ENCODE data around the gene SKAP1.
"Not testable (repeated sequence)": the region's sequence is repeated elsewhere in the genome, so short reads cannot be mapped to it uniquely, and the experiment has no call there.

Gene SKAP1

GRCh38 chr17:48278760-48279491 is 151.1 kb downstream of the SKAP1 start:
- DNase-seq: no peak

DNA sequence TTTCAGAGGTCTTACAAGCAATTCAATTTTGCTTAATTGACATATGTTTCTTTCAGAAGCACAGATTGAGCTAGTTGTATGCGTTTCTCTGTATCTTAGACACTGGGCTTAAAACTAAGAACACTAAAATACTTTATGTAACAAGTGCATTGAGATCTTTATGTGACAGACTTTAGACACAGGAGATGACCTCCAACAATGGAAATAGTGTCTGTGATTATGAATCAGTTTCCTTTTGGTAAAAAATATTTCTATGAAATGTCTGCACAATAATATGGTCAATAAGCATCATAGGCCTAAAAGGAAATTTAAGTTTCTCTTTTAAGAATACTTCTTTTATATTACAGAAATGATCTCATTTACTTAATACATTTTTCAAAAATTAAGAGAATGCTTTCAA is 153.2 kb downstream of the SKAP1 start:
- DNase-seq: no peak

DNA sequence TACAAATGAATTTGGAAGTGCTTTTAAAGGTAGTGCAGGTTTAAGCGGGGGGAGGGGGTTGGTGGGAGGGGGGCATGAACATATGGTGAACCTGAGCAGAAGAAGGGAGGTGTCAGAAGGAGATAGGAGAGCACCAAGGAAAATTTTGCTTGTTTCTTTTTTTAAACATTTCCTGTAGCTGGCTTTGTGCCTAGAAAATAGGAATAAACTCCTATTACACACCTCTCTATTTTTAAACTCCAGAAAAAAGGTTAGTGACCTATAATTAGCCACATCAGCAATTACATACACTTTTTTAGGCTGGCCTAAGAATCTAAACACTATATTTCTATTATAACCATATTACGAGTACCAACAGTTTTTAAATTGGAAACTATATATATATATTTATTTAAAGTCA is 159.1 kb downstream of the SKAP1 start:
- DNase-seq: no peak

- DNase-seq: no peak
Observed at GRCh38 chr17:48269209-48269608, 160.8 kb downstream of the SKAP1 start.

- no peak for DNase-seq
Observed at GRCh38 chr17:48263731-48264035, 166.3 kb downstream of the SKAP1 start.

DNA sequence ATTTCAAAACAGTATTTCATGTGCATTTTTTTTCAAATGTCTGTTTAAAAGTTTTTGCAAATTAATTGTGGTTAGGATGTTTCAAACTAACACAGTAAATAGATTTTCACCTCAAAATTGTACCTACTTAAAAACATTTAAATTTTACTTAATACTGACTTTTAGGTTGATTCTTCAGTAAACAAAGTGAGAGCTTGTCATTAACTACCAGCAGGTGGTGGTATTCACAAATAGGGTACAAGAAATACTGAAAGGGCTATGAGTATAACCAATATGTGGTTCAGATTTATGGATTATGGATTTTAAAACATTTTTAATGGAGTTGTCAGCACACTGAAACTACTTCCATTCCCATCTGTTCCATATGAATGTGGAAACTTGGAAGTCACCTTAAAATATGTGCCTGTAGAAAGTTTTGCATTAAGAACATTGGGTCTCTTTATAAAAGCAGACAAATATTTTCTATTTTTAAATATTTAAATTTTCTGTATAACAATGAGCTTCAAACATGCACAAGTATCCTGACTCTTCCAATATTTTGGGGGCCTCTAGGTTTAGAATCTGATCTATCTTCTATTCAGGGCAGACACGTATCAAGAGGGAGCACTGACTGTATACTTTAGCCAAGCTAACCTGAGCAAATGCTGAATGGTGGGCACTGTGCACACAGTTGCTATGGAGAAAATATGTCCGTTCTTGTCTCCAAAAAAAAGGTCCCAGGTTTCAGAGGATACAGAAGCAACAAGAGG is 166.9 kb downstream of the SKAP1 start:
- DNase-seq: no peak

DNA sequence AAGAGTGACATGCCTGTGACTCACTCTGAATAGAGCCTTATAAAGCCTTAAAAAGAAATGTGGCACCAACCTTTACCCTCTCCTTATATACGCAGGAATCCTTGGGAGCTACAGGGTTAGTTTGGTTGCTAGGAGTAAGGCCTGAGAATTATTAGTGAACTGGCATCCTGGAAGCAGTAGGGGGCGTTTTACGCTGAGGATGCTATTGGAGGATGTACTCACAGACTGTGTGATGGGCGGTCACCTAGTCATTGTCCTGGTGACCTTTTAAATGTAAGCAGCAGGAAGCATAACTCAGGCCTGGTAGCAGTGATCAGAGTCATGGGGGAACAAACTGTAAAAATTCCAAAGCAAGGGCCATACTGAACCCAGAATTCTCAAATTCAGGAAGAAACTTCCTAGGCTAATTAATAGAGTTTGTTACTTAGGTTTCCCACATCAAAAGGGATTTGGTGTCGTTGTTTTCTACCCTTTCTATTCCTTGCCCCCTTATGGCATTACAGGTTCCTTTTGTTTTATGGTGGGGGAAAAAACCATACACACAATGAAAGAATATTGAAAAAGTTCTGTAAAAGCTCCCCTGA is 168.6 kb downstream of the SKAP1 start:
- no peak for DNase-seq

- DNase-seq: no peak
Observed at GRCh38 chr17:48259694-48260291, 170.2 kb downstream of the SKAP1 start.

DNA sequence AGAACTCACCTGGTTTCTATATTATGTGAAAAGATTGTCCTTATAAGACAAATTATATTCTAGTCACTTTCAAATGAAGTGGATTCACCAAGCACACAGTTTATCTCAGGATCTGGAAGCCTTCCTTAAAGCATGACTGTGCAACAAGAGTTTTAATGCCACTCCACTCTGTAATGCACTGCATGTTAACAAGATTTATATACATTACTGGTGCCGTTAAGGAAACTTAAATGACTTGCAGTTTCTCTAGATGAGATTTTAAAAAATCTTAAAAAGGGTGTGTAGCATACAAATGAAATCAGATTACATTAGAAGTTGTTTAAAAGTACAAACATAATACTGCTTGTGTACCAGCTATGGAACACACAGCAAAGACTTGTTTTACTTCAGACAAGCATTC is 171.7 kb downstream of the SKAP1 start:
- DNase-seq: no peak

- DNase-seq: no peak
Observed at GRCh38 chr17:48255759-48256158, 174.3 kb downstream of the SKAP1 start.

GRCh38 chr17:48254896-48255295 is 175.1 kb downstream of the SKAP1 start:
- DNase-seq: no peak

- DNase-seq: no peak
Observed at GRCh38 chr17:48253975-48254374, 176.0 kb downstream of the SKAP1 start.

DNA sequence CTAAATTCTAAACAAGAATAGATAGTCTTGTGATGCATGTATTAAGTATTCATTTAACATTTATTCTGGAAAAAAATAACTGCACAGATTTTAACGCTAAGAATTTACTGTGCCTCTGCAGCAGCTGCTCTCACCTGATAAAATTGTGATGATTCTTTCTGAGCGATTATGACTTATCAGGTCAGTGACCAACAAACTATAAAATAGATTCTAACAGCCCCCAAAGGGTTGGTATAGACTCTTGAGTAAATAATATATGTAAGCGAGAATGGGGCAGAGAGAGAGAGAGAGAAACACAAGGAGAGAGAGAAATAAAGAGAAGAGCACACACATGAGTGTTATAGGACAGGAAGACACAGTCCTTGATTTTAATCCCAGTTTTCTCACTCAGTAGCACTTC is 178.1 kb downstream of the SKAP1 start:
- no peak for DNase-seq

DNA sequence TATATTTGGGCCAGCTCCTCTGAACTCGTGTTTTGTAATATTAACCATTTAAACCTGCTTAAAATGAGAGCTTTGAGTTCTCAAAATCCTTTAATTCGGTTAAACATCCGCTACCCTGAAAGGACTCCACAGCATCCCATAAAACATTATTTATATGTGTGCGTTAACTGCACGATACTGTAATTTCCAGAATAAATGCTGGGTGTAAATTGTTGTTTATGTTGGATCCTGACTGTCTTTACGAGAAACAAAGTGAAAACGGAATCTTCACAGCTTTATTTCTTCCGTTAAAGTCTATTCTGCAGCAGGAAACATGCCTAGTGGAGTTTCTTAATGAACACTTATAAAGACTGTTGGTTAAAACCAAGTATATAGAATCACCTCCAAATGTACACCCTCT is 179.1 kb downstream of the SKAP1 start:
- DNase-seq: no peak

DNA sequence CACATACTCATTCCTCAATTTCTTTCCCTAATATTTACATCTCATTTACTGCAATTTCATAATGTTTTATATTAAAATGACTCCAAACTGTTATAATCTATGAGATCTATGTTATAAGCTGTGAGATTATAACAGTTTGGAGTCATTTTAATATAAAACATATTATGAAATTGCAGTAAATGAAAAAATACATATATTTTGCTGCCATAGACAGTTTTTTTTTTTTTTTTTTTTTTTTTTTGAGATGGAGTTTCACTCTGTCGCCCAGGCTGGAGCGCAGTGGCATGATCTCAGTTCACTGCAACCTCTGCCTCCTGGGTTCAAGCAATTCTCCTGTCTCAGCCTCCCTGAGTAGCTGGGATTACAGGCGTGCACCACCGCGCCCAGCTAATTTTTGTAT is 180.0 kb downstream of the SKAP1 start:
- DNase-seq: not testable (repeated sequence)

GRCh38 chr17:48247603-48248002 is 182.4 kb downstream of the SKAP1 start:
- DNase-seq: no peak

DNA sequence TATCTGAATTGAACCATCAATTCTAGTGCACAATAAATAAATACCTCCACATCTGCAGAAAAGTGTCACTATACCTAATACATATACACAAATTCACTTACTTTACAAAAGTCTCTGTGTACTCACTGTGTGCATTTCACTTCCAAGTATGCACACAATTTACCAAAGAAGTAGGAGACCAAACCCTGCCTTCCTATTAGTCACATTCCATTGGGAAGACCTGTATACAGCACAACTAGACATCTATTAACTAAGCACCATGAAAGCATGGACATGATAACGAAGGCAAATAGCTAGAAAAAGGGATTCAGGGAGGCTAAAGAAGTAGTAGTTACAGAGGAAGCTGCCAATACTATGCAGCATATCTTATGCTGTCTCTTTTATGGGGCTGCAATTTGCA is 183.0 kb downstream of the SKAP1 start:
- DNase-seq: no peak

- DNase-seq: no peak
Observed at GRCh38 chr17:48246612-48247011, 183.4 kb downstream of the SKAP1 start.

DNA sequence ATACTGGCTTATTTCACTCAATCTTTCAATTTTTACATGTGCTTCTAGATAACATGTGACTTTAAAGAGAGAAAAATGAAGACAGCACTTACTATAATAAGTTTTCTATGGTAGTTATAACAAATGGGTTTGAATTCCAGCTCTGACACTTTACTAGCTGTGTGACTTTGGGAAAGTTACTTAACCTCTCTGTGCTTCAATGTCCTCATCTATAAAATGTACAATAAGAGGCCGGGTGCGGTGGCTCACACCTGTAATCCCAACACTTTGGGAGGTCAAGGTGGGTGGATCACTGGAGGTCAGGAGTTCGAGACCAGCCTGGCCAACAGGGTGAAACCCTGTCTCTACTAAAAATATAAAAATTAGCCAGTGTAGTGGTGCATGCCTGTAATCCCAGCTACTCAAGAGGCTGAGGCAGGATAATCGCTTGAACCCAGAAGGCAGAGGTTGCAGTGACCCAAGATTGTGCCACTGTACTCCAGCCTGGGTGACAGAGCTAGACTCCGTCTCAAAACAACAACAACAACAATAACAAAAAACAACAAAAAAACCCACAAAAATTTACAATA is 184.5 kb downstream of the SKAP1 start:
- not testable (repeated sequence) for DNase-seq

DNA sequence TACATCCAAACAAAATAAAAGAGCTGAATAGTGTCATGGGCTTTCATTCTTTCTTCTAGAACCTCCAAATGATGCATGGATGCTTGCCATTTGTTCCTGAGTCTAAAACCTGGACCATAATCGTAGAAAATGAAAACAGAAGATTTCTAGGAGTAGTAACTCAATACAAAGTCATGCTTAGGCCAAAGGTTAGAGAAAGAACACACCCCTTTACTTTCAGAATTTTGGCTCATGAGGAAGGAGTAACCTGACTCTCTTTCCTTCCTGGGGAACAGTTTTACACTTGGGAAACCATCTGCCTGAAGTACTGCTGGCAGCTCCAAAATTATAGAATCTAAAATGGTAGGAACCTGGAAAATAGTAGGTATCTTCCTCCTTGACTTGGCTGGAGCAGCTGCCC is 185.2 kb downstream of the SKAP1 start:
- DNase-seq: no peak

DNA sequence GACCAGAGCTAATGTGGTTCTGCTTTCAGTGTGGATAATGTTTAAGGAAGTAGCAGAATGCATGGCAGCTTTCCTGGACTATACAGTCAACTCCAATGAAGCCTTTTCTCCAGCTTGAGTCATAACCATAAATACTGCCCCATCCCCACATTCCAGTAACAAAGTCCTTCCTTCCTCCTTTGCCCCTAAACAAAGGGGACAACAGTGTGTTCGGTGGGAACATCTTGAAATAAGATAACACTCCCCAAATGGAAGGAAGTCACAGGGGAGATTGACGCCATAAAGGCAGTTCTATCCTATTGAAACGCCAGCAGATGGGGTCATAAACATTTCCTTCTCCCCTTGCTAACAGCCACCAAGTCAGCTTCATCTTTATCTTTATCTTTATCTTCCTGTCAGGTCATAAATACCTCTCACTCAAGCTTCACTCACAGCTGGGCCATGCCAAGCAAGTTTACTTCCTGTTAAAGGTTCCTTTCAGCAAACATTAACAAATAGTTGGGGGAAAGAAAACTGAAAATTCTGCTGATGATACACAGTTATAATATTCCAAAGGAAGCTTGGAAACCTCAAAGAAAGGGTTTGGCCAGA is 185.8 kb downstream of the SKAP1 start:
- no peak for DNase-seq

DNA sequence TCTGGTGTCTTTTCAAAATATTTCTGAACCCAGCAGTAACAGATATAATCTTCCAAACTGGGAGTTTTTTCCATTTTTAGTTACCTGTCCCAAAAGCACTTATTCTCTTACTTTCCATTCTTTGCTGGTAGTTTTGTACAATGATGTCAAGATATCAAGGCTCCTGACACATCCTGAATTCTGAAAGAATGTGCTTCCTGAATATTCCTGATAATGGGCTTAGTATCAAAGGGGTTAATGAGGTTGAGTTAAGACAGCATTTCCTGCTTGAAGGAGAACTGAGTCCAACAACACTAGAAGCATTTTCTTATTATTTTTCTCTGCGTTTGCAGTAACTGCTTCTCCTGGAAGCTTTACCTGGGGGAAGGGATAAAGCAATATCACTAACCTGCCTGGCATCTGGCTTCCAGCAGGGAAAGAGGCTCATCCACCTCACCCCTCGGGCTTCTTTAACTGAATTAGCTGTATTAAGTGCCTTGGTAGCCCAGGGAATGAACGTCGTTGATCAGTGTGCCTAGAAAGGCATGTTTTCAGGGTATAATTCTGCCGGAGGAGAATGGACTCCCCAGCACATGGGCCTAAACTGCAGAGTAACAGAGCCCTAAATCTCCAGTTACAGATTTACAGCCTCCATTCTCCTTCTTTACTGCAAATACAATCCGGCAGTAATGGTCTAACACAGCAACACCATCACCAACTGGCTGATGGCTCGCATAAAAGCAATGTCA is 188.1 kb downstream of the SKAP1 start:
- no peak for DNase-seq
